DOHH2 (cell line): Measurements from ENCODE around the gene PELI2.

Experiments
- H3F3A ChIP-seq: fragments of 200-600 bp; sonication (generic), shearing (Covaris generic); 2 replicates; pipeline ENCODE4 v1.6.0; 2016; ENCODE audit warnings: antibody characterized with exemption, mild to moderate bottlenecking; ENCODE audit not compliant: control insufficient read depth, insufficient read depth
- H3K27ac ChIP-seq: fragments of 200-600 bp; sonication (generic); 2 replicates; pipeline ENCODE4 v1.5.1; 2014; ENCODE audit warnings: low read depth, mild to moderate bottlenecking, low read length, moderate library complexity
- H3K27me3 ChIP-seq: fragments of 200-600 bp; sonication (generic); 2 replicates; pipeline ENCODE4 v1.6.1; 2014; ENCODE audit warnings: mild to moderate bottlenecking, low read length, mixed read lengths; ENCODE audit not compliant: control insufficient read depth
- H3K36me3 ChIP-seq: fragments of 200-600 bp; sonication (generic); 2 replicates; pipeline ENCODE4 v1.6.1; 2014; ENCODE audit warnings: mild to moderate bottlenecking, low read length, moderate library complexity, mixed read lengths; ENCODE audit not compliant: control insufficient read depth
- H3K4me1 ChIP-seq: fragments of 200-600 bp; sonication (generic); 2 replicates; pipeline ENCODE4 v1.6.1; 2014; ENCODE audit warnings: mild to moderate bottlenecking, low read length, mixed read lengths; ENCODE audit not compliant: control insufficient read depth
- H3K4me2 ChIP-seq: fragments of 200-600 bp; sonication (generic); 2 replicates; pipeline ENCODE4 v1.6.0; 2014; ENCODE audit warnings: mild to moderate bottlenecking, low read length, moderate library complexity
- H3K4me3 ChIP-seq: fragments of 200-600 bp; sonication (generic); 2 replicates; pipeline ENCODE4 v1.5.1; 2014; ENCODE audit warnings: mild to moderate bottlenecking, low read length, mixed read lengths
- H3K79me2 ChIP-seq: fragments of 200-600 bp; sonication (generic); 2 replicates; pipeline ENCODE4 v1.6.1; 2014; ENCODE audit warnings: mild to moderate bottlenecking, low read length, mixed read lengths; ENCODE audit not compliant: control insufficient read depth
- H3K9me2 ChIP-seq: fragments of 200-600 bp; sonication (generic); replicated peaks from 2 replicates; pipeline ENCODE4 v1.6.1; 2014; ENCODE audit warnings: mild to moderate bottlenecking, low read length, mixed read lengths; ENCODE audit not compliant: control insufficient read depth
- H3K9me3 ChIP-seq: fragments of 200-600 bp; sonication (generic); 2 replicates; pipeline ENCODE4 v1.6.1; 2014; ENCODE audit warnings: antibody characterized with exemption, low read length, mixed read lengths; ENCODE audit not compliant: control insufficient read depth, insufficient read depth
- H4K20me1 ChIP-seq: fragments of 200-600 bp; sonication (generic); 2 replicates; pipeline ENCODE4 v1.6.0; 2014; ENCODE audit warnings: low read depth, mild to moderate bottlenecking, antibody characterized with exemption, low read length, moderate library complexity; ENCODE audit not compliant: control insufficient read depth, insufficient read depth
- CTCF ChIP-seq: fragments of 200-600 bp; sonication (generic); IDR thresholded peaks from one replicate; pipeline ENCODE4 v1.5.1; 2014; ENCODE audit warnings: antibody characterized with exemption, mild to moderate bottlenecking, low read depth, low read length; ENCODE audit not compliant: poor library complexity, severe bottlenecking
- EZH2phosphoT487 ChIP-seq: fragments of 200-600 bp; sonication (generic); IDR thresholded peaks from 2 replicates; pipeline ENCODE4 v1.6.1; 2017; ENCODE audit warnings: borderline replicate concordance, mild to moderate bottlenecking, antibody characterized with exemption, low read length, moderate library complexity, mixed read lengths

Gene PELI2

GRCh38 chr14:56175773-56176172 is 57.6 kb downstream of the PELI2 start:
- no peak overlapping the region for H3K4me2 ChIP-seq
- no peaks in the 10 kb centered on the region for H3F3A ChIP-seq
- no peaks in the 10 kb centered on the region for H4K20me1 ChIP-seq
- H3K27me3 ChIP-seq, result no peaks in the 10 kb centered on the region
- H3K27ac ChIP-seq, result no peak overlapping the region
- no peak for TF ChIP-seq EZH2phosphoT487
- TF ChIP-seq CTCF, result no peak
- no peak overlapping the region for H3K4me3 ChIP-seq
- no peaks in the 10 kb centered on the region for H3K36me3 ChIP-seq
- H3K4me1 ChIP-seq, result no peaks in the 10 kb centered on the region
- no peaks in the 10 kb centered on the region for H3K9me3 ChIP-seq
- no peaks in the 10 kb centered on the region for H3K79me2 ChIP-seq
- no peaks in the 10 kb centered on the region for H3K9me2 ChIP-seq

GRCh38 chr14:56176530-56176929 is 58.3 kb downstream of the PELI2 start:
- H3K9me2 ChIP-seq, result no peaks in the 10 kb centered on the region
- no peaks in the 10 kb centered on the region for H3K79me2 ChIP-seq
- no peaks in the 10 kb centered on the region for H3K36me3 ChIP-seq
- no peaks in the 10 kb centered on the region for H3F3A ChIP-seq
- no peaks in the 10 kb centered on the region for H3K27me3 ChIP-seq
- no peak overlapping the region for H3K27ac ChIP-seq
- H3K9me3 ChIP-seq, result no peaks in the 10 kb centered on the region
- H3K4me1 ChIP-seq, result no peaks in the 10 kb centered on the region
- H4K20me1 ChIP-seq, result no peaks in the 10 kb centered on the region
- H3K4me2 ChIP-seq, result no peak overlapping the region
- H3K4me3 ChIP-seq, result no peak overlapping the region
- TF ChIP-seq EZH2phosphoT487 (no peak), CTCF (no peak)

GRCh38 chr14:56177036-56177435 is 58.8 kb downstream of the PELI2 start:
- TF ChIP-seq CTCF (no peak), EZH2phosphoT487 (no peak)
- no peaks in the 10 kb centered on the region for H3K27me3 ChIP-seq
- H3K4me2 ChIP-seq, result no peak overlapping the region
- no peaks in the 10 kb centered on the region for H3F3A ChIP-seq
- no peak overlapping the region for H3K4me3 ChIP-seq
- no peaks in the 10 kb centered on the region for H3K9me2 ChIP-seq
- H3K4me1 ChIP-seq, result no peaks in the 10 kb centered on the region
- no peaks in the 10 kb centered on the region for H3K36me3 ChIP-seq
- H3K79me2 ChIP-seq, result no peaks in the 10 kb centered on the region
- no peaks in the 10 kb centered on the region for H4K20me1 ChIP-seq
- no peaks in the 10 kb centered on the region for H3K9me3 ChIP-seq
- no peak overlapping the region for H3K27ac ChIP-seq
